ENCODE data around the gene GDPD4. TPM values are rescaled to one million over a fixed set of nuclear protein-coding genes. Genes with fewer than 3 reads are reported as not detected.

Gene GDPD4
- total RNA-seq, 2 experiments from 2014 or later = not detected

DNA sequence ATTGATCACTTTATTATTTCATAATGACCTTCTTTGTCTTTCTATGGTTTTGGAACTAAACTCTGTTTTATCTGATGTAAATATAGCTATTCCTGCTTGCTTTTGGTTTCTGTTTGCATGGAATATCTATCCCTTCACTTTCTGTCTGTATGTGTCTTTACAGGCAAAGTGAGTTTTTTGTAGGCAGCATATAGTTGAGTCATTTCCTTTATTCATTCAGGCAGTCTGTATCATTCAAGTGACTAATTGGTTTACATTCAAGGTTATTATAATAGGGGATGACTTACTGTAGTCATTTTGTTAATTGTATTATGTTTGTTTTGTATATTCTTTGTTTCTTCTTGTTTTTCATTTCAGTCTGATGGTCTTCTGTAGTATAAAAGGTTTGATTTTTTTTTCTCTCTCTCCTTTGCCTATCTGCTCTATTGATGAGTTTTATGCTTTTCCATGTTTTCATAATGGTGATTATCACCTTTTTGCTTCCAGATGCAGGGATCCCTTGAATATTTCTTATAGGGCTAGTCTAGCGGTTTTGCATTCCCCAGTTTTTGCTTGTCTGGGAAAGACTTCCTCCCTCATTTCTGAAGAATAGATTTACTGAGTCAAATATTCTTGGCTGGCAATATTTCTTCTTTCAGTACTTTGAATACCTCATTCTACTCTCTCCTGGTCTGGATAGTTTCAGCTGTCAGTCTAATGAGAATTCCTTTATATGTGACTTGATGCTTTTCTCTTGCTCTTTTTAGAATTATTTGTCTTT, 50.4 kb downstream of the GDPD4 start:
- POLR2A ChIA-PET = no interaction called here
- DNase-seq (no peak), ATAC-seq (peak; percentile 80)
- intact Hi-C loops (cut with micrococcal nuclease) = no loop called here
- TF ChIP-seq, protein P1, sequence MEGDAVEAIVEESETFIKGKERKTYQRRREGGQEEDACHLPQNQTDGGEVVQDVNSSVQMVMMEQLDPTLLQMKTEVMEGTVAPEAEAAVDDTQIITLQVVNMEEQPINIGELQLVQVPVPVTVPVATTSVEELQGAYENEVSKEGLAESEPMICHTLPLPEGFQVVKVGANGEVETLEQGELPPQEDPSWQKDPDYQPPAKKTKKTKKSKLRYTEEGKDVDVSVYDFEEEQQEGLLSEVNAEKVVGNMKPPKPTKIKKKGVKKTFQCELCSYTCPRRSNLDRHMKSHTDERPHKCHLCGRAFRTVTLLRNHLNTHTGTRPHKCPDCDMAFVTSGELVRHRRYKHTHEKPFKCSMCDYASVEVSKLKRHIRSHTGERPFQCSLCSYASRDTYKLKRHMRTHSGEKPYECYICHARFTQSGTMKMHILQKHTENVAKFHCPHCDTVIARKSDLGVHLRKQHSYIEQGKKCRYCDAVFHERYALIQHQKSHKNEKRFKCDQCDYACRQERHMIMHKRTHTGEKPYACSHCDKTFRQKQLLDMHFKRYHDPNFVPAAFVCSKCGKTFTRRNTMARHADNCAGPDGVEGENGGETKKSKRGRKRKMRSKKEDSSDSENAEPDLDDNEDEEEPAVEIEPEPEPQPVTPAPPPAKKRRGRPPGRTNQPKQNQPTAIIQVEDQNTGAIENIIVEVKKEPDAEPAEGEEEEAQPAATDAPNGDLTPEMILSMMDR (IDR thresholded peaks at IDR 0.05) = no peak
- Mint-ChIP-seq H3K27me3 (no peaks in the 10 kb centered on the region), H3K9me3 (peaks cover 11% of the 10 kb centered on the region), H3K4me1 (ENCODE audit: low read depth) (peaks cover 11% of the 10 kb centered on the region), H3K36me3 (ENCODE audit: low read depth) (no peaks in the 10 kb centered on the region), H3K4me3 (no peak overlapping the region), H3K27ac (no peak overlapping the region)
- CTCF ChIA-PET = no interaction called here

DNA sequence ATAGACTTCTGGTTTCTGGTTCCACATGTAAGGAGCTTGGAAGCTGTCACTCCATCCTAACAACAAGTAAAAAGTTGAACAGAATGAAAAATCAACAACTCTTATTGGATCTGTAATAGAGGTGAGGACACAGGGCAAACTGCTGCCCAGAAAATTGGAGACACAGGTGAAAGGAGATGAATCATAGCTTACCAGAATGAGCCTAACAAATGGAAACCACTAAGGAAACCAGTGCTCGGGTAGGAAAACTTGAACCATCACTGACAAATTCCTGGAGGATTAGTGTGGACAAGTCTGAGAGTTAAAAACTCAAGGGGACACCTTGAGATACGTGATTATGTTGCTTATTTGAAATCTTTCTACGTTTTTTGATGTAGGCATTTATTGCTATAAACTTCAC, 52.1 kb downstream of the GDPD4 start:
- intact Hi-C loops (cut with micrococcal nuclease) = no loop called here
- ChIA-PET CTCF (interaction anchor here (0.7 to 1.1 kb wide), 3 partner anchors 10 to 16 kb away, joined by 3 read pairs; no protein-coding TSS in a partner anchor), POLR2A (no interaction called here)
- peaks cover 15% of the 10 kb centered on the region for H3K4me1 Mint-ChIP-seq (ENCODE audit: low read depth)
- TF ChIP-seq, protein P1 (IDR thresholded peaks at IDR 0.05) = no peak
- no peak overlapping the region for H3K4me3 Mint-ChIP-seq
- DNase-seq (no peak), ATAC-seq (no peak)
- H3K9me3 Mint-ChIP-seq = peaks cover 11% of the 10 kb centered on the region
- no peaks in the 10 kb centered on the region for H3K27me3 Mint-ChIP-seq
- no peaks in the 10 kb centered on the region for H3K36me3 Mint-ChIP-seq (ENCODE audit: low read depth)
- no peak overlapping the region for H3K27ac Mint-ChIP-seq

DNA sequence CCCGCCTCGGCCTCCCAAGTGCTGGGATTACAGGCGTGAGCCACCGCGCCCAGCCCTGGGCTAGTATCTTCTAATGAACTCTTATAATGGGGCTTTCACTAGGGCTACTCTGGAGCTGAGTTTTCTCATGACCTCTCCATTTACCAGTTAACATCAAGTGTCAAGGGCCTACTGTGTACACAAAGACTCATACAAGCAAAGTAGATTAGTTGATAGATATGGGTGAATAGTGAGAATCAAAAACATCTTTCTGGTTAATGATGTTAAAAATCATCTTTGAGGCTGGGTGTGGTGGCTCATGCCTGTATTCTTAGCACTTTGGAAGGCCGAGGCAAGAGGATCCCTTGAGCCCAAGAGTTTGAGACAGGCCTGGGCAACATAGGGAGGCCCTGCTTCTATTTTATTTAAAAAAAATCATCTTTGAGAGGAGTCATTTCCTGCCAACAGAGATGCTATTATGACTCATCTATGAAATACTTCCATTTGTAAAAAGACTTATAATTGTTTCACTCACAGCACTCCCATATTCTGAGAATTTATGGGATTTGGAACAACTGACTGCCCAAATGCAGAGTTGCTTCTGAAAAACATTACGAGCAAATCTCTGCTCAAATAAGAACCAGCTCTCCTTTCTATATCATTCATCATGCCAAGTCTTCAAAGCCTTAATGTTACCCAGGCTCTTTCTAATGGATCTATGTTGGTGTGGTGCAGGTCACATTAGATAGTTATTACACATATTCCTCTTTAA, 57.0 kb downstream of the GDPD4 start:
- DNase-seq (no peak), ATAC-seq (peak; percentile 74)
- ChIA-PET POLR2A (no interaction called here), CTCF (no interaction called here)
- H3K27ac Mint-ChIP-seq = peak overlapping the region; percentile 77
- H3K4me3 Mint-ChIP-seq = no peak overlapping the region
- peaks cover 2% of the 10 kb centered on the region for H3K9me3 Mint-ChIP-seq
- H3K4me1 Mint-ChIP-seq (ENCODE audit: low read depth) = peaks cover 7% of the 10 kb centered on the region
- peaks cover 4% of the 10 kb centered on the region for H3K27me3 Mint-ChIP-seq
- intact Hi-C loops (cut with micrococcal nuclease) = no loop called here
- no peaks in the 10 kb centered on the region for H3K36me3 Mint-ChIP-seq (ENCODE audit: low read depth)
- TF ChIP-seq, protein P1 (IDR thresholded peaks at IDR 0.05) = no peak

DNA sequence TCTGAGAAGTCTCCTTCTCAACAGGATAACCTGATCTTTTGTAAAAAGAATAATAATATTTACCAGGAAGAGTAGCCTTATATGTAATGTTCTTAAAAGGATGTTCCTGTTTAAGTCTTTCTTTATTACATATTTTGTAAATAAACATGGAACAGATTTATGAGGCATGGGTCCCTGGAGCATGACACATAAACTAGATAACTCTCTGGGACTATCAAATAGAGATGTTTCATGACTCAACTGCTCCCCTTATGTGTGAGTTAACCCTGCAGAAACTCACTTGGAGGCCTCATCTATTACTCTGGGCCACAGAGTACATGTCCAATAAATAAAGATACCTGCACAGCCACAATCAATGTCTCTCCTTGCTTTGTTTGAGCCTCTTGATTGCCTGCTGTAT, 64.6 kb downstream of the GDPD4 start:
- ATAC-seq = no peak
- no peak for DNase-seq
- POLR2A ChIA-PET = no interaction called here
- Mint-ChIP-seq H3K4me3 (no peak overlapping the region), H3K4me1 (ENCODE audit: low read depth) (no peaks in the 10 kb centered on the region), H3K9me3 (peaks cover 2% of the 10 kb centered on the region), H3K27ac (no peak overlapping the region), H3K27me3 (peaks cover 15% of the 10 kb centered on the region), H3K36me3 (ENCODE audit: low read depth) (no peaks in the 10 kb centered on the region)
- TF ChIP-seq, protein P1 (IDR thresholded peaks at IDR 0.05) = no peak
- CTCF ChIA-PET = no interaction called here
- intact Hi-C loops (cut with micrococcal nuclease) = no loop called here

DNA sequence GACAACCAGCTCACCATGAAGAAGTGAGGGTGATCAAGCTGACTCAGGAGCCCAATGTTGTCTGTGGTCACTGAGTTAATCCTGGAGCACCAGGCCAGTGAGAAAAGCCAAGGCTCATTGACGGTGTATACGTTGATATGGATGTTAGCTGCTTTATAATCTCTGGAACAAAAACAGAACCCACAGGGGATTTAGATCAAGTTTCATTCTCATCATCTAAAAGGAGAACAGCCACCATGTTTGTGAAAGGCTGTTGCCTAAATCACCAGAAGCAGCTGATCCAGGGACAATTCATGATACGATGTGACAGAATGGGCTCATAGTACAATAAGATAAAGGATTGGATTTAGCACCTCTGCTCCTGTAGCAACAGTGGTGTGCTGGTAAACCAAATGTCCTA, 68.5 kb downstream of the GDPD4 start:
- ATAC-seq = no peak
- POLR2A ChIA-PET = no interaction called here
- Mint-ChIP-seq H3K9me3 (no peaks in the 10 kb centered on the region), H3K4me3 (no peak overlapping the region), H3K27ac (no peak overlapping the region), H3K4me1 (ENCODE audit: low read depth) (no peaks in the 10 kb centered on the region), H3K36me3 (ENCODE audit: low read depth) (no peaks in the 10 kb centered on the region), H3K27me3 (peaks cover 13% of the 10 kb centered on the region)
- CTCF ChIA-PET = interaction anchor here (0.9 to 1.2 kb wide), 2 partner anchors 16 to 106 kb away, joined by 3 to 4 read pairs; no protein-coding TSS in a partner anchor
- TF ChIP-seq, protein P1 (IDR thresholded peaks at IDR 0.05) = no peak
- intact Hi-C loops (cut with micrococcal nuclease) = no loop called here
- no peak for DNase-seq
